Parathyroid adenoma (tissue), 2 donors: Measurements from ENCODE around the gene INS.

Experiments used
- H2AFZ ChIP-seq: fragments of 300-600 bp; sonication (generic); one replicate; pipeline ENCODE4 v1.7.0; 2017; ENCODE audit warnings: antibody characterized with exemption, mild to moderate bottlenecking
- H3K27ac ChIP-seq: fragments of 300-600 bp; sonication (generic); one replicate; pipeline ENCODE4 v1.7.0; 2017
- H3K27me3 ChIP-seq: fragments of 300-600 bp; sonication (generic); one replicate; pipeline ENCODE4 v1.7.0; 2017; ENCODE audit warnings: low read length; ENCODE audit not compliant: control insufficient read depth, insufficient read depth
- H3K36me3 ChIP-seq: fragments of 300-600 bp; sonication (generic); one replicate; pipeline ENCODE4 v1.7.0; 2017; ENCODE audit warnings: low read length; ENCODE audit not compliant: control insufficient read depth, insufficient read depth
- H3K4me1 ChIP-seq: fragments of 300-600 bp; sonication (generic); one replicate; pipeline ENCODE4 v1.7.0; 2017; ENCODE audit warnings: control low read depth
- H3K4me2 ChIP-seq: fragments of 300-600 bp; sonication (generic); one replicate; pipeline ENCODE4 v1.7.0; 2017; ENCODE audit warnings: low read length
- H3K4me3 ChIP-seq: fragments of 300-600 bp; sonication (generic); one replicate; pipeline ENCODE4 v1.7.0; 2017; ENCODE audit warnings: low read depth, low read length
- H3K79me2 ChIP-seq: fragments of 300-600 bp; sonication (generic); one replicate; pipeline ENCODE4 v1.7.0; 2017; ENCODE audit warnings: control low read depth
- H3K9ac ChIP-seq: fragments of 300-600 bp; sonication (generic); one replicate; pipeline ENCODE4 v1.7.0; 2017; ENCODE audit warnings: mild to moderate bottlenecking
- H3K9me3 ChIP-seq: fragments of 300-600 bp; sonication (generic); one replicate; pipeline ENCODE4 v1.7.0; 2017; ENCODE audit warnings: low read length; ENCODE audit not compliant: control insufficient read depth
- TF ChIP-seq, protein P1 (sequence below): fragments of 300-600 bp; sonication (generic); IDR thresholded peaks from one replicate; pipeline ENCODE4 v1.7.0; 2017; ENCODE audit warnings: antibody characterized with exemption, mild to moderate bottlenecking
- donor health status: primary hyperparathyroidism.

INS gene

DNA sequence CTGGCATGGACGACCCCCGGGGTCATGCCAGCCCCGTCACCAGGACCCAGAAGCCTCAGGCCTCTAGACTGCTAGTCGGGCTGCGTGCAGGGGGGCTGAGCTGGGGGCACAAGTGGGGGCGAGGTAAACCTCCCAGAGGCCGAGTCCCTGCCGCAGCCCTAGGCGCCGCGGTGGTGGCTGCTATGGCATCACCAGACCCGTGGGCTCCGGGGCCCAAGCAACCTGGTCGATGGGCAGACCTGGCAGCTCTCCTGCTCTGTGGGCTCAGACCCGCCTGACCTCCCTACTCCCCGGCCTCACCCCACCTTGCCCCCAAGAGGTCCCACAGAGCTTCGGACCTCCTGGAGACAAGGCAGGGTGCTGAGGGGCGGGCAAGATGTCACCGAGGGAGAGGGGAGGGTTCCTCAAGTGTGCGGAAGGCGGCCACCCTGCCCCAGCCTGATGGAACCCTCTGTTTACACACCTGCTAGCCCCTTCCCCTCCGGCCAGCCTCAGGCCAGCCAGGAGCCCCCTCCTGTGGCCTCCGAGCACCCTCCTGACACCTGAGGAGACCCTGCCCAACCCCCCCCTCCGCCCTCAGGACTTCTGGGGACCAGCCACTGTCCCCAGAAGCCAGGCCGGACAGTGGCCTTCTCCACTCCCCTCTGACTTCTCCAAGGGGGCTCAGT lies 31.2 kb downstream of the INS start:
- H3K36me3 ChIP-seq = no peaks in the 10 kb centered on the region
- no peaks in the 10 kb centered on the region for H3K9me3 ChIP-seq
- no peak overlapping the region for H3K4me3 ChIP-seq
- H3K79me2 ChIP-seq = no peaks in the 10 kb centered on the region
- no peak overlapping the region for H3K27ac ChIP-seq
- H3K4me1 ChIP-seq = no peaks in the 10 kb centered on the region
- H3K4me2 ChIP-seq = no peak overlapping the region
- no peak overlapping the region for H2AFZ ChIP-seq
- TF ChIP-seq, protein P1, sequence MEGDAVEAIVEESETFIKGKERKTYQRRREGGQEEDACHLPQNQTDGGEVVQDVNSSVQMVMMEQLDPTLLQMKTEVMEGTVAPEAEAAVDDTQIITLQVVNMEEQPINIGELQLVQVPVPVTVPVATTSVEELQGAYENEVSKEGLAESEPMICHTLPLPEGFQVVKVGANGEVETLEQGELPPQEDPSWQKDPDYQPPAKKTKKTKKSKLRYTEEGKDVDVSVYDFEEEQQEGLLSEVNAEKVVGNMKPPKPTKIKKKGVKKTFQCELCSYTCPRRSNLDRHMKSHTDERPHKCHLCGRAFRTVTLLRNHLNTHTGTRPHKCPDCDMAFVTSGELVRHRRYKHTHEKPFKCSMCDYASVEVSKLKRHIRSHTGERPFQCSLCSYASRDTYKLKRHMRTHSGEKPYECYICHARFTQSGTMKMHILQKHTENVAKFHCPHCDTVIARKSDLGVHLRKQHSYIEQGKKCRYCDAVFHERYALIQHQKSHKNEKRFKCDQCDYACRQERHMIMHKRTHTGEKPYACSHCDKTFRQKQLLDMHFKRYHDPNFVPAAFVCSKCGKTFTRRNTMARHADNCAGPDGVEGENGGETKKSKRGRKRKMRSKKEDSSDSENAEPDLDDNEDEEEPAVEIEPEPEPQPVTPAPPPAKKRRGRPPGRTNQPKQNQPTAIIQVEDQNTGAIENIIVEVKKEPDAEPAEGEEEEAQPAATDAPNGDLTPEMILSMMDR = no peak
- no peak overlapping the region for H3K9ac ChIP-seq
- H3K27me3 ChIP-seq = no peaks in the 10 kb centered on the region

DNA sequence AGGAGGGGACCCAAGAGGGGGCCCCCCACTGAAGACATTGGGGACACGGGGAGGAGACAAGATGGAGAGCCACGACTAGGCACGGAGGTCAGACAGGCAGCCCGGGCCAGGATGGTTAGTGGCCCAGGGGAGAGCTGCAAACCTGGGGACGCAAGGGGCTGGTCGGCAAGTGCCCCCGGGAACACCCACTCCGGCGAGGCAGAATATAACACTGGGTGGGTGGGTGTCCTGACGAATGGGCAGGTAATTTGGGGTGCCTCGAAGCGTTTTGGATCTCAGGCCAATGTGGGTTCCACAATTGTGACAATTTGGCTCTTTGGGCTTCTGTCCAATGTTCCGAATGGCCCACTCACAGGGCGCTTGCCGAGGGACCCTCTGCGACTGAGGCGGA lies 31.7 kb downstream of the INS start:
- Histone ChIP-seq H3K36me3 (no peaks in the 10 kb centered on the region), H3K9ac (no peak overlapping the region), H3K4me2 (no peak overlapping the region), H3K9me3 (no peaks in the 10 kb centered on the region), H2AFZ (no peak overlapping the region), H3K4me1 (no peaks in the 10 kb centered on the region), H3K27me3 (no peaks in the 10 kb centered on the region), H3K79me2 (no peaks in the 10 kb centered on the region), H3K27ac (no peak overlapping the region), H3K4me3 (no peak overlapping the region)
- TF ChIP-seq, protein P1 = no peak

DNA sequence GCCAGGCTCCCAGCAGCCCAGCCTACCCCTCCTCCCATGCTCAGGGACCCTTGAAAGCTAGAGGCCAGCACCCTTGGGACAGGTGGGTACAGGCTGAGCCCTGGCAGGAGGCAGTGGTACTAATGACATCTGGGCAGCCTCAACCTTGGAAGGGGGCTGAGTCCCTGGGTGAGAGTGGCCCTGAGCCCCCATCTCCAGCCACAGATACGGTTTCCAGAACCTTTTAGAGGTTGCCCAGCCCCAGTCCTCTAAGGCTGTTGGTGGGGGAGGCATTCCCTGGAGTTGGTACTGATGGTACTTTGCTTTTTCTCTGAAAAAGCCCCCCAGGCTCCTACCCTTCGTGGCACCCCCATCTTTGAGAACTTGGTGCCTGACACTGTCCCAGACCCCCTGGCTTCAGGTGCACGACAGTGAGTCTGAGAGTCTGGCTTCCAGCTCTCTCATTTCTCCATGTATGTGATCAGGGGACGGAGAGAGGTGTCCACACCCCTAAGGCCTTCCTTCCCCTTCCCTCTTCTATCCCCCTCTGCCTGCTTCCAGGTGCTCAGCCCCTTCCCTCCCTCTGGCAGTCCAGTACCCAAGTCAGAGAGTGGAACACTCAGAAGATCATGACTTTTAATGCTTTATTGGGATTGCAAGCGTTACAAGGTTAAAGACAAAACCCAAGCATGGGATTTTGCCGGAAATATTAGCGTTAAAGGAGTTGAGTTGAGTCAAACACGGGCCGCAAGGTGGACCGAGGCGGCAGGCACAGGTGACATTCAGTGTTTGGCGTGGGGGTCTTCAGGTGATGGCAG lies 32.3 kb downstream of the INS start:
- Histone ChIP-seq H3K27ac (no peak overlapping the region), H3K4me1 (no peaks in the 10 kb centered on the region), H3K36me3 (no peaks in the 10 kb centered on the region), H3K4me2 (no peak overlapping the region), H2AFZ (no peak overlapping the region), H3K9me3 (no peaks in the 10 kb centered on the region), H3K4me3 (no peak overlapping the region), H3K27me3 (no peaks in the 10 kb centered on the region), H3K79me2 (no peaks in the 10 kb centered on the region), H3K9ac (no peak overlapping the region)
- TF ChIP-seq, protein P1 = no peak

DNA sequence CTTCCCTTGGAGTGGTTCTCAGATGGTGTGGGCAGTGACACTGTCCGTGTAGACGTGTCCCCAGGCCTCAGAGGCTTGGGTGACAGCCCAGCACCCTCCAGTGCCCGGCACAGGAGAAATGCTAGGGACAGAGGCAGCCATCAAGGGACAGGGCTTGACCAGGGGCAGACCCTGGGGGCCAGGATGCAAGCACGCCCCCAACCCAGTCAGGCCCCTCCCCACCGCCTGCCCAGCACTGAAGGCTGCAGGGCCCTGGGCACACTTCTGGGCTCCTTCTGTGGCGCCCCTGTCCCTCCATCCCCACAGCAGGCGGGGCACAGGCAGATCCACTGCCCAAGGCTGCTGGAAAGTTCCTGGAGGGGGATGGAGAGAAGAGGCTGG lies 32.9 kb downstream of the INS start:
- Histone ChIP-seq H3K27ac (no peak overlapping the region), H3K27me3 (no peaks in the 10 kb centered on the region), H3K4me3 (no peak overlapping the region)

More for the DNA sequence above, 32.9 kb downstream of the INS start:
- Histone ChIP-seq H3K36me3 (no peaks in the 10 kb centered on the region), H3K79me2 (no peaks in the 10 kb centered on the region), H3K4me2 (no peak overlapping the region), H2AFZ (no peak overlapping the region), H3K9me3 (no peaks in the 10 kb centered on the region), H3K4me1 (no peaks in the 10 kb centered on the region), H3K9ac (no peak overlapping the region)
- TF ChIP-seq, protein P1 = no peak
